Thymus (tissue), 11 donors: ENCODE data around the gene MMADHC. TPM values are rescaled to one million over a fixed set of nuclear protein-coding genes. Genes with fewer than 3 reads are reported as not detected.

Experiments
- DNase-seq, 9 donors: peaks; one replicate each; pipeline ENCODE4 v3.0.0-alpha.2; 2013; ENCODE audit warnings: low spot score in 9 of 9, low read depth in 6 of 9, missing footprints in 1 of 9
- H3K27ac ChIP-seq, 2 donors: one replicate each; pipeline ENCODE4 v1.5.1; 2013; ENCODE audit warnings: control low read depth in 1 of 2, low read depth in 1 of 2, low read length in 1 of 2, mild to moderate bottlenecking in 1 of 2, moderate library complexity in 1 of 2
- H3K27me3 ChIP-seq, 2 donors: one replicate each; pipeline ENCODE4 v1.5.1; 2013; ENCODE audit warnings: low read length in 1 of 2; ENCODE audit not compliant: control insufficient read depth in 2 of 2, insufficient read depth in 1 of 2
- H3K36me3 ChIP-seq, 2 donors: one replicate each; pipeline ENCODE4 v1.5.1; 2013; ENCODE audit warnings: low read length in 1 of 2, mild to moderate bottlenecking in 1 of 2, moderate library complexity in 1 of 2; ENCODE audit not compliant: control insufficient read depth in 2 of 2, insufficient read depth in 2 of 2
- H3K4me1 ChIP-seq, 2 donors: one replicate each; pipeline ENCODE4 v1.5.1; 2013; ENCODE audit warnings: low read length in 2 of 2; ENCODE audit not compliant: control insufficient read depth in 2 of 2, insufficient read depth in 2 of 2
- H3K4me3 ChIP-seq, 2 donors: one replicate each; pipeline ENCODE4 v1.5.1; 2013; ENCODE audit warnings: low read length in 2 of 2, control low read depth in 1 of 2, mild to moderate bottlenecking in 1 of 2
- H3K9me3 ChIP-seq, 2 donors: one replicate each; pipeline ENCODE4 v1.5.1; 2013; ENCODE audit warnings: low read length in 1 of 2, mild to moderate bottlenecking in 1 of 2; ENCODE audit not compliant: control insufficient read depth in 2 of 2, insufficient read depth in 1 of 2
- WGBS: extraction: QIAGEN DNeasy Blood & Tissue Kit; methylation state at CpG from one replicate; pipeline ENCODE4 v1.1.7; 2013; 5-methylcytosine and 5-hydroxymethylcytosine counted together
- polyA plus RNA-seq: library from polyadenylated mRNA; stranded (reverse); fragments of 200-250 nt; gene quantifications from one replicate; pipeline ENCODE4 v1.2.3, GENCODE V29; 2013
- total RNA-seq: library from RNA; stranded (reverse); fragments of 120-200 nt; gene quantifications from one replicate; pipeline ENCODE4 v1.2.4, GENCODE V29; 2013
- donor health status: healthy.

MMADHC gene
- total and polyA plus RNA-seq, 2 donors = 95.9 to 131 TPM

GRCh38 chr2:149622343-149622742 is 34.8 kb upstream of the MMADHC start:
- 93% methylated on average over 1 of the region's 1 CpG for WGBS
- Histone ChIP-seq H3K27ac (no peak overlapping the region), H3K36me3 (no peaks in the 10 kb centered on the region), H3K9me3 (no peaks in the 10 kb centered on the region), H3K27me3 (no peaks in the 10 kb centered on the region), H3K4me3 (no peak overlapping the region), H3K4me1 (no peaks in the 10 kb centered on the region)
- no peak for DNase-seq

DNA sequence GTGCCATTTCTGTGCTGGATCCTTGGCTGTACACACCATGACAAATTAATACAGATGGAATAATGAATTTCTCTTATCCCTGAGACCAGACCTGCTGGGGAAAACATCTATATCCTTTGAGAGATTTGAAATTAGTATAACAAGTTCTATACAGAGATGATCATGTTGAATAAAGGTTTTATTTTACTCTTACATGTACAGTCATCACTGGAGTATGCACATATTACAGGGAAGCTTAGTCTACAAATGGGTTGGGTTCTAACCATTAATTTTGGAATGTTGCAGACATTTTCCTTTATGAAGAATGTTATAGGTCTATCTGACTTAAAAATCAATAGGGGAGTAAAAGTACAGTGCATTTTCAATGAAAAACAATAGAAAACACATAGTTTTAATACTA is 29.9 kb upstream of the MMADHC start:
- H3K4me3 ChIP-seq = no peak overlapping the region
- H3K27ac ChIP-seq = no peak overlapping the region
- H3K4me1 ChIP-seq = no peaks in the 10 kb centered on the region
- H3K9me3 ChIP-seq = no peaks in the 10 kb centered on the region
- DNase-seq = no peak
- H3K36me3 ChIP-seq = no peaks in the 10 kb centered on the region
- no peaks in the 10 kb centered on the region for H3K27me3 ChIP-seq

GRCh38 chr2:149616681-149617456 is 29.3 kb upstream of the MMADHC start:
- Histone ChIP-seq H3K9me3 (no peaks in the 10 kb centered on the region), H3K4me3 (no peak overlapping the region), H3K36me3 (no peaks in the 10 kb centered on the region), H3K4me1 (no peaks in the 10 kb centered on the region), H3K27me3 (no peaks in the 10 kb centered on the region), H3K27ac (no peak overlapping the region)
- no peak for DNase-seq
- WGBS = 89% methylated on average over 3 of the region's 3 CpGs

DNA sequence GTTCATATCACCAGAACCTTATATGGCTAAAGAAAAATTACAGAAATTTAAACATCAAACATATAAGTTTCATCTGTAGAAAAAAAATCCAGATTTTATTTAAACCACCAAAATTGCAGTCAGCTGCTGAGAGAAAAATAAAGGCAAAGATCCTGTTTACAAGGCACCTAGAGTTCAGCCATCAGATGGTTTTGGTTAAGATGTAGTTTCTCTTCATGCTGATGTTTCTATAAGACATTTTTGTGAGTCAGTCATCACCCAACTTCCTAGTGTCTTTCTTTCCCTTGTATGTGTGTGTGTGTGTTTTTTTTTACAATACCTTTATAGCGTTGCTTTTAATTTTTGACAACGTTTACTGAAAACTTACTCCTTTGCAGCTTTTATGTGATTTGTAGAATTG is 26.1 kb upstream of the MMADHC start:
- H3K4me3 ChIP-seq = no peak overlapping the region
- H3K27me3 ChIP-seq = no peaks in the 10 kb centered on the region
- H3K9me3 ChIP-seq = no peaks in the 10 kb centered on the region
- no peaks in the 10 kb centered on the region for H3K4me1 ChIP-seq
- WGBS = 94% methylated on average over 2 of the region's 2 CpGs
- DNase-seq = no peak
- no peak overlapping the region for H3K27ac ChIP-seq
- H3K36me3 ChIP-seq = no peaks in the 10 kb centered on the region

GRCh38 chr2:149612122-149612521 is 24.5 kb upstream of the MMADHC start:
- 95% methylated on average over 1 of the region's 1 CpG for WGBS
- no peaks in the 10 kb centered on the region for H3K4me1 ChIP-seq
- no peak overlapping the region for H3K4me3 ChIP-seq
- no peaks in the 10 kb centered on the region for H3K9me3 ChIP-seq
- no peaks in the 10 kb centered on the region for H3K36me3 ChIP-seq
- no peak overlapping the region for H3K27ac ChIP-seq
- H3K27me3 ChIP-seq = no peaks in the 10 kb centered on the region
- no peak for DNase-seq

GRCh38 chr2:149611100-149611820 is 23.7 kb upstream of the MMADHC start:
- no peak for DNase-seq
- WGBS = 93% methylated on average over 7 of the region's 7 CpGs
- H3K9me3 ChIP-seq = no peaks in the 10 kb centered on the region
- H3K36me3 ChIP-seq = no peaks in the 10 kb centered on the region
- no peaks in the 10 kb centered on the region for H3K27me3 ChIP-seq
- no peak overlapping the region for H3K27ac ChIP-seq
- H3K4me3 ChIP-seq = no peak overlapping the region
- no peaks in the 10 kb centered on the region for H3K4me1 ChIP-seq

- Histone ChIP-seq H3K4me3 (no peak overlapping the region), H3K27ac (no peak overlapping the region), H3K27me3 (no peaks in the 10 kb centered on the region), H3K4me1 (no peaks in the 10 kb centered on the region), H3K36me3 (no peaks in the 10 kb centered on the region), H3K9me3 (no peaks in the 10 kb centered on the region)
- DNase-seq = no peak
Measured at GRCh38 chr2:149606251-149606811, 18.8 kb upstream of the MMADHC start.

DNA sequence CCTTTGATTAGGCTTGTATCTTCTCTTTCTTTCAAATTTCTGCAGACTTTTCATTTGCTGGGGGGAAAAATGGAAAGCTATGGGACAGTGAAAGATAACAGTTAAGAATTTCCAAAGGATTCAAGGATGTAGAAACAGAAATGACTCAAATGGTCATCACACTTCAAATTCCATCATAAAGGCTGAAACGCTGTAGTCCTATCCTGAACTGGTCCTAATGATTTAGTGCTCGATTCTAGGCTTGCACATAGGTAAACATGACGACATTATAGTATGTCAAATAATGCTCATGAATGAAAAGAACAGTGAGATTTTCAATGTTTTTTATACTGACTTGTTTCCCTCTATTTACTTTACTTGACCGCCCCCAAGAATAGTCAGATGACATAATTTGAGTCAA is 15.7 kb upstream of the MMADHC start:
- H3K4me1 ChIP-seq = no peaks in the 10 kb centered on the region
- no peaks in the 10 kb centered on the region for H3K27me3 ChIP-seq
- no peaks in the 10 kb centered on the region for H3K36me3 ChIP-seq
- no peaks in the 10 kb centered on the region for H3K9me3 ChIP-seq
- H3K4me3 ChIP-seq = no peak overlapping the region
- no peak for DNase-seq
- 96% methylated on average over 4 of the region's 4 CpGs for WGBS
- H3K27ac ChIP-seq = no peak overlapping the region

DNA sequence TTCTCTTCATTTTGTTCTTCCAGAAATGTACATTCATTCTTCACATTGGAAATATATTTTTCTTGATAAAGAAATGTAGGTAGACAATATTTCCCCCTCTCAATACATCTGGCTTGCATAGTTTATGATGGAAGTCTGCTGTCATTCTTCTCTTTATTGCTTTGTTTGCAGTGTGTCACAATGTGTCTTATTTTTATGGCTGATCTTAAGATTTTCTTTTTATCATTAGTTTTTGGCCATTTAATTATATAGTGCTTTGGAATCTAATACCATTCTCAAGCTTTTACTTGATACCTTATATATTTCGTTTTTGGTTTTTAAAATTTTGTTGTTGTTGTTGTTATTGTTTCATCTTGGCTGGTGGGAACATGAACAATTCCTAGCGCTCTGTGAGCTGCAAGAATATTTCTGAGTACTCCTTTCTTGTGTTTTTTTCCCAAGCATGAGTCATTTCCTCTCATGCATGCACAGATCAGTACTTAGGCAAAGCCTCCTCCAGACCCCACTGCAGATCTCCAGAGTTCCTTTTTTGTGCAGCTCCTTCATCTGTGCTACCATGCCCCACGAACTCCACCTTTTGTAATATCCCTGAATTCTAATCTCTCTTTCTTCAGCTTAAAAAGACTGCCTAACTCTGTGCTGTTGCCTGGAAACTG is 13.7 kb upstream of the MMADHC start:
- H3K4me1 ChIP-seq = no peaks in the 10 kb centered on the region
- no peak overlapping the region for H3K4me3 ChIP-seq
- no peak for DNase-seq
- H3K36me3 ChIP-seq = no peaks in the 10 kb centered on the region
- no peaks in the 10 kb centered on the region for H3K9me3 ChIP-seq
- 29% methylated on average over 3 of the region's 3 CpGs for WGBS
- H3K27ac ChIP-seq = no peak overlapping the region
- peaks cover 0 to 3% of the 10 kb centered on the region in 2 donors for H3K27me3 ChIP-seq
